GM10847 (cell line): ENCODE data around the gene SLC27A6.

ENCODE experiments used
- POLR2A ChIP-seq: IDR thresholded peaks from 2 replicates; pipeline ENCODE4 v1.6.1; 2011; ENCODE audit not compliant: insufficient read length; ENCODE audit errors: extremely low read depth

The SLC27A6 gene

DNA sequence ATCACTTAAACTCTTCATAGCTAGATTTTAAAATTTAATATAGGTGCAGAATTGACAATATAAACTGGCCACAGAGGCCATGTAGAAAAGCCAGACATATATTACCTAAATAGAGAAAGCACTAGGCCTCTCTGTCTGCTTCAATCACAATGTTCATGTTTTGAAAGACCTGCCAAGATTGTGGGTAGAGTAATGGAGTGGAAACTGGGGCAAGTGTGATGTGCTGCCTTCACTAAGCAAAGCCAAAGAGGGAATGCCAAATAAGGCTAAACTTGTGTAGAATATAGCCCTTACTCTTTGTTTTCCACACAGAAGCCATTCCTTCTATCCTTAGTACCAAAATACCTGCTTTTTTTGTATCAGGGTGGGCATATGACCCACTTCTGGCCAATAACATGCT is 114.2 kb downstream of the SLC27A6 start:
- TF ChIP-seq POLR2A: no peak

- TF ChIP-seq POLR2A: no peak
Observed at GRCh38 chr5:129080766-129081165, 115.5 kb downstream of the SLC27A6 start.

DNA sequence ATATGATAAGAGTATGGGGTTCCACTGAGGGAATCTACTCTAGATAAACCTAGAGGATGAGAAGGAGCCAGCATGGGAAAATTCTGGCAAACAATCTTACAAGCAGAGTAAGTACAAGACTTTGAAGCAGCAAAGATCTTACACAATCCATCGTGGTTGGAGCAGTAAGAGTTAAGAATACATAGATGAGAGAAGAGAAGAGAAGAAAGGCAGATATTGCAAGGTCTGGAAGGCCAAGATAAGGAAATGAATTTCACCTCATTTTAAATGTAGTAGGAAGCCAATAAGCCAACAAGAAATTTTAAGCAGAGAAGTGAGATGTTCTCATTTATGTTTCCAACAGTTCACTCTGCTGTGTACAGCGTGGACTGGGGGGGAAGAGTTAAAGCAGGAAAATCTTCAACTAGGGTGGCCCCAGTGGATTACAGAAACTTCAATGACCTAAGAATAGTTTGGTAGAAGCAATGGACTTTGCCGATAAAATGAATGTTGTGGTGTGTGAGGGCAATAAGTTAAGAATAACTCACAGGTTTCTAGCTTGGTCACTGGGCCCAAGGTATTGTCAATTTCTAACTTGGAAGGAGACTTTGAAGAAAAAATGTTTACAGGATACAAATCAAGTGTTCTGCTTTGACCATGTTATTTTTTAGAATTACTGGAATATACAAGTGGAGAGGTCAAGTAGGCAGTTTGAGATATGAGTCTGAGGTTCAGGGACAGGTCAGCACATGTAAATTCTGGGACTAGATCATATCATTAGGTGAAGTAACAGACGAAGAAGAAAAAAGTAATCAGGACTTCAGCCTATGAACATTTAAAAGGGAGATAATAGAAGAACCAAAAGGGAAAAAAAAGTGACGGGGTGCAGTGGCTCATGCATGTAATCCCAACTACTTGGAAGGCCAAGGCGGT is 117.2 kb downstream of the SLC27A6 start:
- TF ChIP-seq POLR2A: no peak
